K562 (cell line): ENCODE data around the gene ALB. TPM values are rescaled to one million over a fixed set of nuclear protein-coding genes. Genes with fewer than 3 reads are reported as not detected.

Experiments
- ATAC-seq: fragments of 200-7000 bp; cut with Tn5 transposase; 3 replicates; pipeline ENCODE4 v1.9.1; 2020; ENCODE audit warnings: moderate library complexity
- BruUV-seq: library from RNA; stranded (reverse); fragments of 400-500 nt; replicated peaks from 2 replicates; lab custom pipeline; 2021; lab: Mats Ljungman, UMichigan
- CTCF ChIA-PET: fragments of 300-600 bp; formaldehyde crosslinking; extraction: SDS; loops from one replicate; lab custom pipeline; 2021; ENCODE audit warnings: low intra/inter-chr PET ratio; lab: Yijun Ruan, JAX
- POLR2A ChIA-PET: fragments of 300-600, 350-650 bp; sonication (Branson Sonifier 250); formaldehyde crosslinking; extraction: SDS; loops from one replicate; lab custom pipeline; 2021; ENCODE audit warnings: antibody characterized with exemption, inconsistent platforms; lab: Yijun Ruan, JAX
- DNase-seq, 4 experiments: peaks; one replicate each; pipeline versions ENCODE4 v3.0.0 to v3.0.0-alpha.2; 2011 to 2018; ENCODE audit warnings: low spot score in 3 of 4, mixed read lengths in 3 of 4; ENCODE audit errors: extremely low read depth in 1 of 4
- FAIRE-seq: peaks from 2 replicates; lab custom pipeline; 2011; peaks lifted over from hg19 to GRCh38; lab: Jason Lieb, UNC
- H2AFZ ChIP-seq: 2 replicates; pipeline ENCODE4 v1.6.0; 2011; ENCODE audit warnings: low read depth, low read length, control low read depth, inconsistent platforms
- H3K27ac ChIP-seq: fragments of 200-600 bp; 3 replicates; pipeline ENCODE4 v1.8.0; 2011; ENCODE audit warnings: low read depth, mild to moderate bottlenecking, control low read depth, inconsistent platforms, low read length, moderate library complexity, mixed read lengths; ENCODE audit errors: extremely low read depth
- H3K27me3 ChIP-seq, 2 experiments: fragments of 300-600 bp in 1 of 2; 2 replicates in 1 of 2; 3 replicates in 1 of 2; pipeline versions ENCODE4 v1.6.0 to v1.8.0; 2011; ENCODE audit warnings: inconsistent platforms in 2 of 2, low read length in 2 of 2, mild to moderate bottlenecking in 1 of 2, mixed read lengths in 1 of 2, moderate library complexity in 1 of 2; ENCODE audit not compliant: control insufficient read depth in 2 of 2, insufficient read depth in 2 of 2
- H3K36me3 ChIP-seq: fragments of 300-600 bp; 3 replicates; pipeline ENCODE4 v1.8.0; 2011; ENCODE audit warnings: mild to moderate bottlenecking, low read length, inconsistent platforms; ENCODE audit not compliant: control insufficient read depth, insufficient read depth
- H3K4me1 ChIP-seq, 2 experiments: fragments of 200-600 bp in 1 of 2; replicated peaks in 1 of 2; 2 replicates in 1 of 2; 3 replicates in 1 of 2; pipeline versions ENCODE4 v1.5.1 to v1.8.0; 2011; ENCODE audit warnings: inconsistent platforms in 2 of 2, low read length in 2 of 2, mild to moderate bottlenecking in 1 of 2, mixed read lengths in 1 of 2, moderate library complexity in 1 of 2; ENCODE audit not compliant: control insufficient read depth in 2 of 2, insufficient read depth in 2 of 2
- H3K4me2 ChIP-seq: 2 replicates; pipeline ENCODE4 v1.6.1; 2011; ENCODE audit warnings: low read length, control low read depth, inconsistent platforms, mixed read lengths; ENCODE audit not compliant: insufficient read depth
- H3K4me3 ChIP-seq: fragments of 200-600 bp; sonication (generic), shearing (Covaris generic); 2 replicates; pipeline ENCODE4 v1.5.1; 2016; ENCODE audit warnings: control low read depth, inconsistent platforms
- H3K79me2 ChIP-seq: fragments of 200-600 bp; 3 replicates; pipeline ENCODE4 v1.8.0; 2011; ENCODE audit warnings: low read length, inconsistent platforms; ENCODE audit not compliant: control insufficient read depth, insufficient read depth
- H3K9ac ChIP-seq, 2 experiments: 2 replicates each; pipeline versions ENCODE4 v1.6.0 to v1.6.1; 2011; ENCODE audit warnings: low read depth in 2 of 2, low read length in 2 of 2, control low read depth in 1 of 2, inconsistent platforms in 1 of 2, mild to moderate bottlenecking in 1 of 2, mixed read lengths in 1 of 2; ENCODE audit not compliant: insufficient read depth in 1 of 2
- H3K9me1 ChIP-seq: one replicate; pipeline ENCODE4 v1.6.0; 2011; ENCODE audit warnings: inconsistent platforms, mild to moderate bottlenecking, low read length, moderate library complexity; ENCODE audit not compliant: control insufficient read depth, insufficient read depth
- H3K9me3 ChIP-seq: replicated peaks from 2 replicates; pipeline ENCODE4 v1.5.1; 2011; ENCODE audit warnings: low read depth, low read length, inconsistent platforms; ENCODE audit not compliant: control insufficient read depth, insufficient read depth
- H4K20me1 ChIP-seq: replicated peaks from 2 replicates; pipeline ENCODE4 v1.6.1; 2011; ENCODE audit warnings: low read length, inconsistent platforms, mixed read lengths; ENCODE audit not compliant: control insufficient read depth, insufficient read depth
- CREM ChIP-seq: IDR thresholded peaks from 2 replicates; pipeline ENCODE4 v1.6.1; 2014; ENCODE audit warnings: antibody characterized with exemption, low read depth
- EWSR1 ChIP-seq: fragments of 450-650 bp; IDR thresholded peaks from 2 replicates; pipeline ENCODE4 v1.6.1; 2018; ENCODE audit warnings: borderline replicate concordance, mild to moderate bottlenecking, low read depth, moderate library complexity; ENCODE audit not compliant: partially characterized antibody
- ILK ChIP-seq: fragments of 450-650 bp; IDR thresholded peaks from 2 replicates; pipeline ENCODE4 v1.6.1; 2016; ENCODE audit warnings: missing genetic modification characterization, low read depth, mild to moderate bottlenecking, missing compliant biosample characterization, moderate library complexity, borderline replicate concordance
- JUN ChIP-seq, 2 experiments: sonication (generic) in 1 of 2; formaldehyde crosslinking in 1 of 2; IDR thresholded peaks; 2 replicates each; pipeline versions ENCODE4 v1.6.1 to v1.8.0; 2012 to 2022; ENCODE audit warnings: borderline replicate concordance in 2 of 2, mild to moderate bottlenecking in 2 of 2, improper control_type of control experiment in 1 of 2, low read depth in 1 of 2, low read length in 1 of 2, missing genetic modification reagents in 1 of 2
- PML ChIP-seq: IDR thresholded peaks from 2 replicates; pipeline ENCODE4 v1.6.1; 2012; ENCODE audit warnings: low read length, inconsistent platforms
- RBM17 ChIP-seq: fragments of 200-400 bp; formaldehyde crosslinking; IDR thresholded peaks from 2 replicates; pipeline ENCODE4 v1.6.1; 2017; ENCODE audit warnings: low read depth, mild to moderate bottlenecking, low read length, borderline replicate concordance
- SUPT5H ChIP-seq: fragments of 450-650 bp; IDR thresholded peaks from 2 replicates; pipeline ENCODE4 v1.6.1; 2016
- TBL1XR1 ChIP-seq, 2 experiments: IDR thresholded peaks; 2 replicates each; pipeline ENCODE4 v1.6.1; 2012; ENCODE audit warnings: improper control_type of control experiment in 2 of 2, low read length in 2 of 2, mild to moderate bottlenecking in 1 of 2
- ZKSCAN8 ChIP-seq: fragments of 200-800 bp; sonication (Bioruptor generic); IDR thresholded peaks from 2 replicates; pipeline ENCODE4 v1.6.1; 2016; ENCODE audit warnings: missing genetic modification characterization, missing compliant biosample characterization
- ZNF583 ChIP-seq: fragments of 250-450 bp; sonication (Bioruptor Pico); IDR thresholded peaks from 2 replicates; pipeline ENCODE4 v1.4.0; 2020
- WGBS: fragments of 100-300 bp; shearing (Covaris generic); methylation state at CpG from one replicate; pipeline ENCODE4 v1.1.6; 2016; ENCODE audit warnings: low coverage, mixed read lengths; ENCODE audit not compliant: insufficient coverage; ENCODE audit errors: missing lambda C conversion rate; 5-methylcytosine and 5-hydroxymethylcytosine counted together
- in situ Hi-C: fragments of 300-500 bp; cut with MboI; formaldehyde crosslinking; loops from 4 replicates; pipeline ENCODE4 v1.15.0; 2018; ENCODE audit warnings: inconsistent platforms, mixed read lengths
- intact Hi-C: fragments of 100-400 bp; cut with micrococcal nuclease; formaldehyde crosslinking; loops from 2 replicates; pipeline ENCODE4 v1.14.2; 2022
- polyA plus RNA-seq, 8 experiments: library from polyadenylated mRNA; depleted of rRNA in 4 of 8; stranded (reverse) in 5 of 8; unstranded in 3 of 8; fragments of >200 nt; fragmentation: Nextera tagmentation in 2 of 8; fragmentation: Illumina TruSeq in 1 of 8; extraction: Ambion mirVana in 2 of 8; extraction: Trizol in 1 of 8; gene quantifications; 2 replicates each; pipeline versions ENCODE4 v1.2.1 to v1.2.3, GENCODE V29; 2011 to 2014; ENCODE audit warnings: inconsistent platforms in 1 of 8, missing spikeins in 1 of 8
- total RNA-seq, 7 experiments: library from RNA; depleted of rRNA in 6 of 7; stranded (reverse); fragments of >200 nt in 6 of 7; fragmentation: Illumina TruSeq in 2 of 7; extraction: Trizol in 2 of 7; gene quantifications; 2 replicates each; pipeline versions ENCODE4 v1.2.1 to v1.2.3, GENCODE V29; 2011 to 2021; ENCODE audit warnings: low replicate concordance in 1 of 7
- TF ChIP-seq, protein P1 (sequence below): fragments of 450-650 bp; IDR thresholded peaks from 2 replicates; pipeline ENCODE4 v1.6.1; 2016; ENCODE audit warnings: mild to moderate bottlenecking

Gene ALB
- total and polyA plus RNA-seq, 9 of the 15 experiments (the other 6 are each of a cell fraction or from before 2014, with no cell fraction given), result 0.04 to 18.5 (median 0.20) TPM; not detected in 2

DNA sequence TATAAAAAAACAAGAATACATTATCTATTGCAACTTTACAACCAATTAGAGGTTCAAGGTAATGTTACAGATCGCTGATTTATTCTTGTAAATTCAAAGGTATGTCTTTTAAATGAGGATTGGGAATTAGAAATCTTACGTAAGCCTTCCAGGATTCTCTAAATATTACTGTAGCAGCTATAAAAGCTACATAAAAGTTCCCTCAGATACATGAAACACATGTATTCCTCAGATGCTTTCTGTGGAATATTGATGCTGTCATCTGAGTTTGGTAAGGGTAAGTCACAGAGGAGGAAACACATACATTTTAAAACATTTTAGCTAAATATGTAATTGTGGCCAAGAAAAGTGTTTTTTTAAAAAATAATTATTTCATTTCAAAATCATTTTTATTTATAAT, 35.4 kb downstream of the ALB start:
- TF ChIP-seq, protein P1, sequence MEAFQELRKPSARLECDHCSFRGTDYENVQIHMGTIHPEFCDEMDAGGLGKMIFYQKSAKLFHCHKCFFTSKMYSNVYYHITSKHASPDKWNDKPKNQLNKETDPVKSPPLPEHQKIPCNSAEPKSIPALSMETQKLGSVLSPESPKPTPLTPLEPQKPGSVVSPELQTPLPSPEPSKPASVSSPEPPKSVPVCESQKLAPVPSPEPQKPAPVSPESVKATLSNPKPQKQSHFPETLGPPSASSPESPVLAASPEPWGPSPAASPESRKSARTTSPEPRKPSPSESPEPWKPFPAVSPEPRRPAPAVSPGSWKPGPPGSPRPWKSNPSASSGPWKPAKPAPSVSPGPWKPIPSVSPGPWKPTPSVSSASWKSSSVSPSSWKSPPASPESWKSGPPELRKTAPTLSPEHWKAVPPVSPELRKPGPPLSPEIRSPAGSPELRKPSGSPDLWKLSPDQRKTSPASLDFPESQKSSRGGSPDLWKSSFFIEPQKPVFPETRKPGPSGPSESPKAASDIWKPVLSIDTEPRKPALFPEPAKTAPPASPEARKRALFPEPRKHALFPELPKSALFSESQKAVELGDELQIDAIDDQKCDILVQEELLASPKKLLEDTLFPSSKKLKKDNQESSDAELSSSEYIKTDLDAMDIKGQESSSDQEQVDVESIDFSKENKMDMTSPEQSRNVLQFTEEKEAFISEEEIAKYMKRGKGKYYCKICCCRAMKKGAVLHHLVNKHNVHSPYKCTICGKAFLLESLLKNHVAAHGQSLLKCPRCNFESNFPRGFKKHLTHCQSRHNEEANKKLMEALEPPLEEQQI, result no peak
- TF ChIP-seq RBM17, result no peak
- TF ChIP-seq ZKSCAN8 (CRISPR knock-in tag), result no peak
- Histone ChIP-seq H3K4me3 (no peak overlapping the region), H3K4me1 (no peaks in the 10 kb centered on the region), H4K20me1 (no peaks in the 10 kb centered on the region), H3K79me2 (no peaks in the 10 kb centered on the region), H3K27ac (no peak overlapping the region), H3K27me3 (no peaks in the 10 kb centered on the region), H3K9me1 (no peaks in the 10 kb centered on the region), H3K36me3 (no peaks in the 10 kb centered on the region), H3K4me2 (no peak overlapping the region), H2AFZ (no peak overlapping the region), H3K9me3 (no peaks in the 10 kb centered on the region), H3K9ac (no peak overlapping the region)
- no peak for DNase-seq
- no TSS peak for BruUV-seq
- in situ Hi-C loops, result no loop called here
- ChIA-PET CTCF (no interaction called here), POLR2A (no interaction called here)
- 43% methylated on average over 2 of the region's 2 CpGs for WGBS
- intact Hi-C loops, result no loop called here
- ATAC-seq, result no peak
- no peak for FAIRE-seq

DNA sequence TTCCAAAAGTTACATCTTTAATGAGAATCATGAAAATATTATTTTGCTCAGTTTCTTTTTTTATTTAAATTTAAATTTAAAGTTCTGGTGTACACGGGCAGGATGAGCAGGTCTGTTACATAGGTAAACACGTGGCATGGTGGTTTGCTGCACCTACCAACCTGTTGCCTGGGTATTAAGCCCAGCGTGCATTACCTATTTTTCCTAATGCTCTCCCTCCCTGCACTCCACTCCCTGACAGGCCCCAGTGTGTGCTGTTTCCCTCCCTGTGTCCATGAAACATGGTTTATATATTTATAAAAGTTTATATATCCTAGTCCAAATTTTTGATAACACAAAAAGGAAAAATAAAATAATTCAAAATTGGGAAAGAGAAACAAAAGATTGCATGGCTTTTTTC, 35.9 kb downstream of the ALB start:
- Histone ChIP-seq H4K20me1 (no peaks in the 10 kb centered on the region), H3K9me3 (no peaks in the 10 kb centered on the region), H3K4me1 (no peaks in the 10 kb centered on the region), H3K4me2 (no peak overlapping the region), H3K27me3 (no peaks in the 10 kb centered on the region), H3K36me3 (no peaks in the 10 kb centered on the region), H3K9ac (no peak overlapping the region), H3K4me3 (no peak overlapping the region), H3K79me2 (no peaks in the 10 kb centered on the region), H3K27ac (no peak overlapping the region)
- 32% methylated on average over 3 of the region's 3 CpGs for WGBS
- intact Hi-C loops (loop anchor here (10.0 kb wide), 2 partner anchors 125 to 215 kb away; no protein-coding TSS in a partner anchor), in situ Hi-C loops (no loop called here)
- POLR2A ChIA-PET, result no interaction called here
- FAIRE-seq (no peak), ATAC-seq (no peak), DNase-seq (no peak)
- no TSS peak for BruUV-seq
- CTCF ChIA-PET, result no interaction called here
- TF ChIP-seq ILK (tag) (no peak), SUPT5H (no peak), TBL1XR1 (IDR thresholded peaks at IDR 0.05; ENCODE audit: low read length in 2 of 2) (no peak), ZNF583 (CRISPR knock-in tag) (no peak), PML (no peak), JUN (IDR thresholded peaks at IDR 0.05; ENCODE audit: borderline replicate concordance, low read depth, low read length) (no peak), JUN (CRISPR knock-in tag; IDR thresholded peaks at IDR 0.05; ENCODE audit: borderline replicate concordance) (no peak), EWSR1 (no peak), CREM (no peak)
- TF ChIP-seq, all 486 proteins: peak for 0
- no peaks in the 10 kb centered on the region for H3K9me1 ChIP-seq
- H2AFZ ChIP-seq, result no peak overlapping the region
